Natural killer cell (primary cell): Measurements from ENCODE around the gene SPPL2C. TPM values are rescaled to one million over a fixed set of nuclear protein-coding genes. Genes with fewer than 3 reads are reported as not detected.
A peak's percentile ranks its signal among the peaks of the same experiment; 100 is the strongest.

ENCODE experiments used
- ATAC-seq, 3 donors: fragments of 150-1000 bp in 2 of 3; fragments of 200-7000 bp in 1 of 3; cut with Tn5 transposase; 1 replicate in 1 of 3; 2 replicates in 2 of 3; pipeline ENCODE4 v1.10.0; 2021; ENCODE audit warnings: mild to moderate bottlenecking in 2 of 3, moderate library complexity in 2 of 3
- DNase-seq, 2 donors: peaks; one replicate each; pipeline versions ENCODE4 v3.0.0 to v3.0.0-alpha.2; 2013 to 2021; ENCODE audit warnings: mixed read lengths in 1 of 2
- H3K27ac ChIP-seq: one replicate; pipeline ENCODE4 v1.5.1; 2013; ENCODE audit warnings: mild to moderate bottlenecking, low read length
- H3K27me3 ChIP-seq: one replicate; pipeline ENCODE4 v1.6.1; 2013; ENCODE audit warnings: low read length; ENCODE audit not compliant: control insufficient read depth, insufficient read depth
- H3K36me3 ChIP-seq: one replicate; pipeline ENCODE4 v1.6.1; 2013; ENCODE audit warnings: low read length; ENCODE audit not compliant: control insufficient read depth, insufficient read depth
- H3K4me1 ChIP-seq: one replicate; pipeline ENCODE4 v1.6.1; 2013; ENCODE audit warnings: low read length; ENCODE audit not compliant: control insufficient read depth, insufficient read depth
- H3K4me3 ChIP-seq: one replicate; pipeline ENCODE4 v1.5.1; 2013; ENCODE audit warnings: low read length
- H3K9me3 ChIP-seq: one replicate; pipeline ENCODE4 v1.6.1; 2013; ENCODE audit warnings: low read length; ENCODE audit not compliant: control insufficient read depth, insufficient read depth
- H3K27ac Mint-ChIP-seq, 2 donors: one replicate each; pipeline ENCODE4 v1.8.0; 2022; ENCODE audit warnings: mild to moderate bottlenecking in 2 of 2, mixed read lengths in 2 of 2, moderate library complexity in 1 of 2
- H3K27me3 Mint-ChIP-seq, 2 donors: one replicate each; pipeline ENCODE4 v1.8.0; 2022; ENCODE audit warnings: low read depth in 2 of 2, mixed read lengths in 2 of 2
- H3K36me3 Mint-ChIP-seq: one replicate; pipeline ENCODE4 v1.8.0; 2022; ENCODE audit warnings: mixed read lengths
- H3K4me1 Mint-ChIP-seq, 2 donors: one replicate each; pipeline ENCODE4 v1.8.0; 2022; ENCODE audit warnings: mixed read lengths in 2 of 2
- H3K4me3 Mint-ChIP-seq: one replicate; pipeline ENCODE4 v1.8.0; 2022; ENCODE audit warnings: mild to moderate bottlenecking, moderate library complexity, mixed read lengths
- H3K9me3 Mint-ChIP-seq, 2 donors: one replicate each; pipeline ENCODE4 v1.8.0; 2022; ENCODE audit warnings: mixed read lengths in 2 of 2
- WGBS: methylation state at CpG from one replicate; pipeline ENCODE4 v1.1.7; 2013; ENCODE audit warnings: missing lambda C conversion rate; ENCODE audit not compliant: insufficient coverage; 5-methylcytosine and 5-hydroxymethylcytosine counted together
- intact Hi-C: fragments of 100-400 bp; cut with micrococcal nuclease; formaldehyde crosslinking; loops from one replicate; pipeline ENCODE4 v1.14.2; 2022
- total RNA-seq, 4 donors: library from RNA; stranded (reverse); fragments of 120-200 nt in 1 of 4; gene quantifications; one replicate each; pipeline versions ENCODE4 v1.2.3 to v1.2.4, GENCODE V29; 2013 to 2022
- TF ChIP-seq, protein P1 (sequence below): fragments of 200-600 bp; IDR thresholded peaks from one replicate; pipeline ENCODE4 v1.8.0; 2022; ENCODE audit warnings: antibody characterized with exemption

SPPL2C gene
- total RNA-seq, 3 donors from 2014 or later (not counting 1 experiment from before 2014, with no cell fraction given), result not detected

DNA sequence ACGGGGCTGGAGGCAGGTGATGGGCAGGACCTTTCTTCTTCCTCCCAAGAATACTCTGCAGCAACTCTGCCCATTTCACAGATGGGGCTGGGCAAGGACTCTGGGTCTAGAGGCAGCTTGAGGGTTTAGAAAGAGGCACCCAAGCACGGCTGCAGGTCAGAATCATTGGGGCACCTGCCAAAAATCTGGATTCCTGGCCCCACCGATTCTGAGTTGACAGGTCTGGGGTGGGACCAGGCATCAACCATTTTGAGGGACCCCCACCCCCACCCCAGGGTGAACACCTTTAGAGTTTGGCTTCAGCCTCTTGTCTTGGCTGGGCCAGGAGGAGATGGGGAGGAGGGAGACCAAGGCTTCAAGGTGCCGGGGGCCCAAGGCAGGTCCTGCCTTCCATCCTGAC is 5.3 kb downstream of the SPPL2C start:
- ATAC-seq (no peak), DNase-seq (no peak)
- no peaks in the 10 kb centered on the region for H3K36me3 ChIP-seq
- peaks cover 0 to 6% of the 10 kb centered on the region in 2 donors for H3K4me1 Mint-ChIP-seq
- no peak overlapping the region for H3K4me3 ChIP-seq
- H3K9me3 ChIP-seq, result no peaks in the 10 kb centered on the region
- no peaks in the 10 kb centered on the region for H3K36me3 Mint-ChIP-seq
- H3K27ac Mint-ChIP-seq, result no peak overlapping the region
- peaks cover 11 to 16% of the 10 kb centered on the region in 2 donors for H3K27me3 Mint-ChIP-seq
- no peaks in the 10 kb centered on the region for H3K27me3 ChIP-seq
- H3K4me3 Mint-ChIP-seq, result no peak overlapping the region
- H3K27ac ChIP-seq, result no peak overlapping the region
- H3K4me1 ChIP-seq, result no peaks in the 10 kb centered on the region
- TF ChIP-seq, protein P1, sequence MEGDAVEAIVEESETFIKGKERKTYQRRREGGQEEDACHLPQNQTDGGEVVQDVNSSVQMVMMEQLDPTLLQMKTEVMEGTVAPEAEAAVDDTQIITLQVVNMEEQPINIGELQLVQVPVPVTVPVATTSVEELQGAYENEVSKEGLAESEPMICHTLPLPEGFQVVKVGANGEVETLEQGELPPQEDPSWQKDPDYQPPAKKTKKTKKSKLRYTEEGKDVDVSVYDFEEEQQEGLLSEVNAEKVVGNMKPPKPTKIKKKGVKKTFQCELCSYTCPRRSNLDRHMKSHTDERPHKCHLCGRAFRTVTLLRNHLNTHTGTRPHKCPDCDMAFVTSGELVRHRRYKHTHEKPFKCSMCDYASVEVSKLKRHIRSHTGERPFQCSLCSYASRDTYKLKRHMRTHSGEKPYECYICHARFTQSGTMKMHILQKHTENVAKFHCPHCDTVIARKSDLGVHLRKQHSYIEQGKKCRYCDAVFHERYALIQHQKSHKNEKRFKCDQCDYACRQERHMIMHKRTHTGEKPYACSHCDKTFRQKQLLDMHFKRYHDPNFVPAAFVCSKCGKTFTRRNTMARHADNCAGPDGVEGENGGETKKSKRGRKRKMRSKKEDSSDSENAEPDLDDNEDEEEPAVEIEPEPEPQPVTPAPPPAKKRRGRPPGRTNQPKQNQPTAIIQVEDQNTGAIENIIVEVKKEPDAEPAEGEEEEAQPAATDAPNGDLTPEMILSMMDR, result no peak
- 91% methylated on average over 4 of the region's 4 CpGs for WGBS
- intact Hi-C loops, result no loop called here
- H3K9me3 Mint-ChIP-seq, result no peaks in the 10 kb centered on the region

DNA sequence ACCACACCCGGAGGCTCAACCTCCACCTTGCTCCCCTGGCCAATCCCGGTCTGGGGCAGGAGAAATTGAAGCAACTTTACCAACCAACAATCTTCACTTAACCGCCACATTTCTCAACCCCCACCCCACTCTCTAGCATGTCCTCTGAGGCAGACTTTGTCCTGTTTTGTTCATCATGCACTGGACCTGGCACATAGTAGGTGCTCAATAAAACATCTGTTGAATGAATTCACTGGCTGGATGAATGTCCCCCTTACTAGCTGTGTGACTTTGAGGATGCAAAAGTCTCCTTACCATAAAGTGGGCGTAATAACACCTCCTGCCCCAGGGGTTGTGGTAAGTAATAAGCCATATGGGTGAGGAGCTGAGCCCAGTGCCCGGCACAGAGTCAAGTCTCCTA is 5.8 kb downstream of the SPPL2C start:
- intact Hi-C loops, result no loop called here
- Histone ChIP-seq H3K36me3 (no peaks in the 10 kb centered on the region), H3K9me3 (no peaks in the 10 kb centered on the region), H3K4me3 (no peak overlapping the region), H3K27me3 (no peaks in the 10 kb centered on the region), H3K4me1 (no peaks in the 10 kb centered on the region), H3K27ac (no peak overlapping the region)
- Mint-ChIP-seq H3K4me1 (peaks cover 0 to 6% of the 10 kb centered on the region in 2 donors), H3K36me3 (no peaks in the 10 kb centered on the region), H3K4me3 (no peak overlapping the region), H3K9me3 (no peaks in the 10 kb centered on the region), H3K27me3 (peaks cover 14 to 16% of the 10 kb centered on the region in 2 donors), H3K27ac (no peak overlapping the region)
- TF ChIP-seq, protein P1, result no peak
- DNase-seq (no peak), ATAC-seq (no peak)
- WGBS, result 85% methylated on average over 5 of the region's 5 CpGs

DNA sequence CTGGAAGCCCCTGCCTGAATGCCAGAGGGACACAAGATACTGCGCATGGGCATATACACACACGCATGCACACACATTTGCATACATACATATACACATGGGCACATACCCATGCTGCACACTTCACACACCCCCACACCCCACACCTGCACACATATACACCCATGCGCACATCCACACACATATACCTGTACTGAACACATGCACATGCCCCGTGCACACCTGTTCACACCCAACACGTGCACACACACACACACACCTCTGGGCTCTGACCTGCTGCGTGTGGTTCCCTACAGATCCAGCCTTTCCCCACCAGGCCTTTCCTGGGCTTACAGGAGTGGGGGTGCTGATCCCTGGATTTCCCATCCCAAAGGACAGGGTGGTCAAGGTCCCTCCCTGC is 6.3 kb downstream of the SPPL2C start:
- peaks cover 18 to 19% of the 10 kb centered on the region in 2 donors for H3K27me3 Mint-ChIP-seq
- no peaks in the 10 kb centered on the region for H3K36me3 ChIP-seq
- no peak overlapping the region for H3K4me3 Mint-ChIP-seq
- no peak overlapping the region for H3K27ac ChIP-seq
- no peaks in the 10 kb centered on the region for H3K27me3 ChIP-seq
- no peak overlapping the region for H3K27ac Mint-ChIP-seq
- 84% methylated on average over 6 of the region's 6 CpGs for WGBS
- no peaks in the 10 kb centered on the region for H3K9me3 ChIP-seq
- H3K4me1 ChIP-seq, result no peaks in the 10 kb centered on the region
- DNase-seq (no peak), ATAC-seq (peak in 1 of 3 donors; percentile 32)
- H3K4me3 ChIP-seq, result no peak overlapping the region
- intact Hi-C loops, result no loop called here
- H3K4me1 Mint-ChIP-seq, result peaks cover 0 to 6% of the 10 kb centered on the region in 2 donors
- no peaks in the 10 kb centered on the region for H3K36me3 Mint-ChIP-seq
- H3K9me3 Mint-ChIP-seq, result no peaks in the 10 kb centered on the region
- TF ChIP-seq, protein P1, result no peak

DNA sequence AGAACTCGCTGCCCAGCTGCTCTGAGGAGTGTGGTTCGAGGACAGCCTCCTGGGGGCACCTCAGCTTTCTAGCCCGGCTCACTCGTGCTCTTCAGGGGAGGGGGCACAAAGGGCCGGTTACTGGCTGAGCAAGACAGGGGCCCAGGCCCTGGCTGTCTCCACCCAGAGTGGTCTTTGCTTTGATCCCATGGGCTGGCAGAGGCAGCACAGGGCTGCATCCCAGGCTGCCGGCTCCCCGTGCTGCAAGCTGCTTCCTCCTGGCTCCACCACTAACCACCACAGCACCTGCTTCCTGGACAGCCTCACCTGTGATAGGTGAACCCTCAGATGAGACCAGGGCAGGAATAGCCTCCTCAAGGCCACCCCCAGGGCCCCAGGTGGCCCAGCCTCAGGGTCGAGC is 6.8 kb downstream of the SPPL2C start:
- no peaks in the 10 kb centered on the region for H3K36me3 ChIP-seq
- no peak overlapping the region for H3K4me3 ChIP-seq
- DNase-seq, result no peak
- H3K27me3 ChIP-seq, result no peaks in the 10 kb centered on the region
- Mint-ChIP-seq H3K27ac (no peak overlapping the region), H3K36me3 (no peaks in the 10 kb centered on the region), H3K9me3 (no peaks in the 10 kb centered on the region), H3K4me1 (peaks cover 0 to 6% of the 10 kb centered on the region in 2 donors), H3K27me3 (peaks cover 19 to 20% of the 10 kb centered on the region in 2 donors), H3K4me3 (no peak overlapping the region)
- no peak overlapping the region for H3K27ac ChIP-seq
- 25% methylated on average over 8 of the region's 8 CpGs for WGBS
- intact Hi-C loops, result no loop called here
- no peaks in the 10 kb centered on the region for H3K4me1 ChIP-seq
- TF ChIP-seq, protein P1, result no peak
- no peaks in the 10 kb centered on the region for H3K9me3 ChIP-seq
- ATAC-seq, result no peak
